HG03342 (cell line): ENCODE results near the gene MT1B.
A peak's percentile ranks its signal among the peaks of the same experiment; 100 is the strongest.
"Not testable (repeated sequence)": the region's sequence is repeated elsewhere in the genome, so short reads cannot be mapped to it uniquely, and the experiment has no call there.

Source experiments
- ATAC-seq: cut with Tn5 transposase; IDR thresholded peaks from one replicate; pipeline ENCODE4 v1.9.1; 2021; ENCODE audit warnings: mild to moderate bottlenecking, moderate library complexity; ENCODE audit not compliant: unreplicated experiment

The MT1B gene

DNA sequence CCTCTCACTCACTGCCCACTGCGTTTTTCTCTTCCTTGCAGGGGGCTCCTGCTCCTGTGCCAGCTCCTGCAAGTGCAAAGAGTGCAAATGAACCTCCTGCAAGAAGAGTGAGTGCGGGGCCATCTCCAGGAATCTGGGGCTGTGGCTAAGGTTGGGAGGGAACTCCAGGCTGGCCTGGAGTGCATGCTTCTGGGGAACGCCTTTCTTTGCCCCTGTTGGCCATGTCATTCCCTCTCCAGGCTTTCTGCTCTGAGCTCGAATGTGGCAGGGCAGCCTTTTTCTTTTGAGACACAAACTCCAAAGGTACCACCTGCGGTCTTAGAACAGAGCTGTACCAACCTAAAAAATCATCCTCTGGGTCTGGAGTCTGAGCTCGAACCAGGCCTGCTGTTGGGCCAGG is 33.5 kb upstream of the MT1B start:
- ATAC-seq = no peak

DNA sequence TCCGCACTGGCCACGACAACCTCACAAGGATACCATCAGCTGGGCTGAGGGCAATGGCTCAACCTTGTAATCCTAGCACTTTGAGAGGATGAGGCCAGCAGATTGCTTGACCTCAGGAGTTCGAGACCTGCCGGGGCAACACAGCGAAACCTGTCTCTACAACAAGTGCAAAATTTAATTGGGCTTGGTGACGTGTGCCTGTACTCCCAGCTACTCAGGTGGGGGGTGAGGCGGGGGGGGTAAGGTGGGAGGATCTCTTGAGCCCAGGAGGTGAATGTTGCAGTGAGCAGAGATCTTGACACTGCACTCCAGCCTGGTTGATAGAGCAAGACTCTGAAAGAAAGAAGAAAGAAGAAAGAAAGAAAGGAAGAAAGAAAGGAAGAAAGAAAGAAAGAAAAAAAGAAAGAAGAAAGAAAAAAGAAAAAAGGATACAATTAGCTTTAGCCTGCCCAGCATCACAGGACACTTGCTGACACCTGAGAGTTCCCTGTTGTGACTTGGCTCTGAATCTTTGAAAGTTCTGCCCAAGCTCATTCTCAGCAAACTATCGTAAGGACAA is 31.3 kb upstream of the MT1B start:
- no peak for ATAC-seq

DNA sequence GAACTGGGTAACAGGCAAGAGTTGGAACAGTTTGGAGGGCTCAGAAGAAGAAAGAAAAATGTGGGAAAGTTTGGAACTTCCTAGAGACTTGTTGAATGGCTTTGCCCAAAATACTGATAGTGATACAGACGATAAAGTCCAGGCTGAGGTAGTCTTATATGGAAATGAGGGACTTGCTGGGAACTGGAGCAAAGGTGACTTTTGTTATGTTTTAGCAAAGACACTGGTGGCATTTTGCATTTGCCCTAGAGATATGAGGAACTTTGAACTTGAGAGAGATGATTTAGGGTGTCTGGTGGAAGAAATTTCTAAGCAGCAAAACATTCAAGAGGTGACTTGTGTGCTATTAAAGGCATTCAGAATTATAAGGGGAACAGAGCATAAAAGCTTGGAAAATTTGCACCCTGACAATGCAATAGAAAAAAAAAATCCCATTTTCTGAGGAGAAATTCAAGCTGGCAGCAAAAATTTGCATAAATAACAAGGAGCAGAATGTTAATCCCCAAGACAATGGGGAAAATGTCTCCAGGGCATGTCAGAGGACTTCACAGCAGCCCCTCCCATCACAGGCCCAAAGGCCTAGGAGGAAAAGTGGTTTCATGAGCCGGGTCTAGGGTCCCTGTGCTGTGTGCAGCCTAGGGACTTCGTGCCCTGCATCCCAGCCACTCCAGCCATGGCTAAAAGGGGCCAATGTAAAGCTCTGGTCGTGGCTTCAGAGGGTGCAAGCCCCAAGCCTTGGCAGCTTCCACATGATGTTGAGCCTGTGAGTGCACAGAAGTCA is 29.8 kb upstream of the MT1B start:
- not testable (repeated sequence) for ATAC-seq

DNA sequence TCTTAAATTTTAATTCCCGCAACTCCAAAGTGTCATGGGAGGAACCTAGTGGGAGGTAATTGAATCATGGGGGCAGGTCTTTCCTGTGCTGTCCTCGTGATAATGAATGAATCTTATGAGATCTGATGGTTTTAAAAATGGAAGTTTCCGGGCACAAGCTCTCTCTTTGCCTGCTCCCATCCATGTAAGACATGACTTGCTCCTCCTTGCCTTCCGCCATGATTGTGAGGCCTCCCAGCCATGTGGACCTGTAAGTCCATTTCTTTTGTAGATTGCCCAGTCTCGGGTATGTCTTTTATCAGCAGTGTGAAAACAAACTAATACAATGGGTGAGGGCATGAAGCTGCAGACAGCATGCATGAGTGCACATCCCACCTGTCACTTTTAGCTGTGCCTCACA is 28.5 kb upstream of the MT1B start:
- ATAC-seq = not testable (repeated sequence)

DNA sequence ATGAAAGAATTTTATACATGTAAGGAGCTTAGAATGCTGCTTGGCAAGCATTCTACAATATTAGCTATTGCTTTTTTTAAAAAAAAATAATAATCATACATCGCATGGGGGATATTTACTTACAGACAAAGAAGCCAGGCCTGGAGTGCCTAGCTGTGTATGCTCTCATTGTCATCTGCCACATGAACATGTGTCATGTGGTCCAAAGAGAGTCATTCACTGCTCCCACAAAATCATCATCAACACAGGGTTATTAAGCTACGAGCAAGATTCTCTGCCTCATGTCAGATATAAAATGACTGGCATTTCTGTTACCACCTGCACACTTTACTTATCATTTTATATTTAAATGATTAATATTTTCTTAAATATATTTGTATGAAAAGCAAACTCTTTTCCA is 28.0 kb upstream of the MT1B start:
- ATAC-seq = no peak

DNA sequence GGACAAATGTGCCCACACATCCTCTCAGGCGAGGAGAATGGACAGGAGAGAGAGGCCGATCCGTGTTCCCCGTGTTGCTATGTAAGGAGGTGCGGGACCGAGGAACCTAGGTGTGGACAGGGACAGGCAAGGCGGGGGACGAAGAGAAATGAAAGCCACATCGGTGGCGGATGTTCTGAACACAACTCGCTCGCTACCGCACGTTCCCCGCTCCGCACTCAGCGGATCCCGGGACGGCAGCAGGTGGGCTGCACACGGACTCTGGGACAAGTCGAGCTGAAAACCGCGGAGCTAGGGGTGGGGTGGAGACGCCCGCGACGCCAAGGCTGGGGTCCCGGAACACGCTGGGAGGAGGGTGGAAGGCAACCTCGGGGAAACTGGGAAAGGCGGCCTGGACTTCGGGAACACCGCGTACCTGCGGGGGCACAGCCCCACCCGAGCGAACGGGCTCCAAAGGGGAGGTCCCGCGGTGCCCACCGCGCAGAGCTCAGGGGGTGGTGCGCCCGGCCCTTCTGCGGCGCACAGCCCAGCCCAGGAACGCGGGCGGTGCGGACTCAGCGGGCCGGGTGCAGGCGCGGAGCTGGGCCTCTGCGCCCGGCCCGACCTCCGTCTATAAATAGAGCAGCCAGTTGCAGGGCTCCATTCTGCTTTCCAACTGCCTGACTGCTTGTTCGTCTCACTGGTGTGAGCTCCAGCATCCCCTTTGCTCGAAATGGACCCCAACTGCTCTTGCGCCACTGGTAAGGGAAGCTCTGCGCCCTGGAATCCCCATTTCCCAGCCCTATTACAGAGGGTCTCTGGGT is 26.3 kb upstream of the MT1B start, which contains the start of gene MT1E:
MT1E (plus strand) TSS at position 642 of the 803 bp plus-strand sequence; CDS start at position 713, 71 bp downstream.
- ATAC-seq = peak; percentile 59

DNA sequence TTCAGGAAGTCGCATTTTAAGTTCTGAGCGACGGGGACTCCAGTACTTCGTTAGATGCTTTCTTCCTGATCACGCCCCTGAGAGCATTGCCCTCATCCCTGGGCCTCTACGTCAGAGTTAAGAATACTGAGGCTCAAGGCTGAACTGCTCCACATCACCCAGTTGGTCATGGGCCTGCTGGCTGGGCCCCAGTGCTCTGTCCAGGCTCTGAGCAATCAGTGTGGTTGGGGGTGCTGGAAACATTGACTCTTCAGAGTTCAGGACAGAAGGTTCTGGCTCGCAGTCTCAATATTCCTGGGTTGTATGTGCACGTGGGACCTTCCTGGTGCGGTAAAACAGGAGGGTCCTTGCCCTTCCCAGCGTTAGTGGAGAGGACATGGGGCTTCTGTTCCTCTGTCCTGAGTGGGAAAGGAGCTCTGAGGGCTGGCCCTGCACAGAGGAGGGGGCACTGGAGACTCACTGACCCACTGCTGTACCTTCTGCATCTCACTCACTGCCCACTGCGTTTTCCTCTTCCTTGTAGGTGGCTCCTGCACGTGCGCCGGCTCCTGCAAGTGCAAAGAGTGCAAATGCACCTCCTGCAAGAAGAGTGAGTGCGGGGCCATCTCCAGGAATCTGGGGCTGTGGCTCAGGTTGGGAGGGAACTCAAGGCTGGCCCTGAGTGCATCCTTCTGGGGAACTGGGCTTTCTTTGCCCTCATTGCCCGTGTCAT is 25.6 kb upstream of the MT1B start:
- no peak for ATAC-seq

DNA sequence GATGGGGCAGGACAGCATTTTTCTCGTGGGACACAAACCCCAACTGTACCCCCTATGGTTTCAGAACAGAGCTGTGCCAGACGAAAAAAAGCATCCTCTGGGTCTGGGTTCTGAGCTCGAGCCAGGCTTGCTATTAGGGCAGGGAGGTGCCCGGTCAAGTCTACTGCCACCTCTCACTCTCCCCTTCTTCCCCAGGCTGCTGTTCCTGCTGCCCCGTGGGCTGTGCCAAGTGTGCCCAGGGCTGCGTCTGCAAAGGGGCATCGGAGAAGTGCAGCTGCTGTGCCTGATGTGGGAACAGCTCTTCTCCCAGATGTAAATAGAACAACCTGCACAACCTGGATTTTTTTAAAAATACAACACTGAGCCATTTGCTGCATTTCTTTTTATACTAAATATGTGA is 25.0 kb upstream of the MT1B start:
- no peak for ATAC-seq

DNA sequence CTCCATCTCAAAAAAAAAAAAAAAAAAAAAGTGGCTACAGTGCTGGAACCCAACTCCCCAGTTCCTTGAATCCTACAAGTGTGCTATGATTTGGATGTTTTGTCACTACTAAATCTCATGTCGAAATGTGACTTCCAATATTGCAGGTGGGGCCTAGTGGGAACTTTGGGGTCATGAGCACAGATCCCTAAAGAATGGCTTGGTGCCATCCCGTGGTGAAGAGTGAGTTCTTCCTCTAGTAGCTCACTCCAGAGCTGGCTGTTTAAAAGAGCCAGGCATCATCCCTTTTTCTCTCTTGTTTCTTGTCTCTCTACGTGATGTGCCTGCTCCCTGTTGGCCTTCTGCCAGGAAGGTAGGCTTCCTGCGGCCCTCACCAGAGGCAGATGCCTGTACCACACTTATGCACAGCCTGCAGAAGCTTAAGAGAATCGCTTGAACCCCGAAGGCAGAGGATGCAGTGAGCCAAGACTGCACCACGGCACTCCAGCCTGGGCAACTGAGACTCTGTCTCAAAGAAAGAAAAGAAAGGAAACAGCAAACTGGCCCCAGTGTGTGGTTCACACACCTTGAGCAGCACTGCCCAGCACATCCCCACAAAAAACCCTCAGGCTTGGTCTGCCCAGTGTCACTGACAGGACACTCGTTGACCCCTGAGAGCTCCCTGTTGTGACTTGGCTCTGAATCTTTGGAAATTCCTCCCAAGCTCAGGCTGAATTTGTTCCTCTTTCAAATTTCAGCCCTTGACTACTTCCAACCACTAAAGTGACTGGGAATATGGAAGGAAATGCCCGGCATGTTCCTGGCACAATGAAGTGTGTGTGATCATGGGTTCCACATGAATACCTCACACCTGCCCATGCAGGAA is 23.0 kb upstream of the MT1B start:
- ATAC-seq = no peak

DNA sequence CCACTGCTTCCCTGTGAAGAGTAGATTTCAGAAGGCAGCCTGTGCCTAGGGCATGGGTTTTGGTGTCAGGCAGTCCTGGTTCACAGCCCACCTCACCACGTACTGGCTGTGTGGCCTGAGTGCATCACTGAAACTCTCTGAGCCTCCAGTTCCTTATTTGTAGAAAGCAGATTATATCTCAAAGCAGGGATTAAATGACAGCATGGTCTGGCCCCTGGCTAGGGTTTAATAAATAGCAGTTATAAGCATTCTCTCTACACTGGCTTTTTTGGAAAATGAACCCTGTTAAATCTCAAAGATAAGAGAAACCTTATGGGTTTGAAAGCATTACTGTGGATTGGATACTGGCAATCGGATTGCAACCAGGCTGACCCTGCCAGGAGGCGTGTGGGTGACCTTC is 22.2 kb upstream of the MT1B start:
- no peak for ATAC-seq

DNA sequence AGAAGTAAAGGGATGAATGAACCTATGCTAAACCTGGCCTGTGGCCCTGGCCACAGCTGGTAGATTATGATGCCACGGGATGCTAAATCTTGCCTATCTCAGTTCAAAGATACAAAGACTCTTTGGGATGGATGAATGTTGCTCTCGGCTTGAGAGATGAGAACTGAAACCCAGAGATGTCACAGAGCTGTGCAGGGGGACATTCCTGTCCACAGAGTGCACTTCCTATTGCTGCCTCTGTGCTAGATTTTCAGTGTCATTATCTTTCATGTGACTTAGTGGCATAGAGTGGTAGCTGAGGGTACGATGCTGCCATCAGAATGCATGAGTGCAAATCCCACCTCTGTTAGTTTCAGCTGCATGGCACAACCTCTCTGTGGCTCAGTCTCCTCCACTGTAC is 21.6 kb upstream of the MT1B start:
- peak; percentile 83 for ATAC-seq

DNA sequence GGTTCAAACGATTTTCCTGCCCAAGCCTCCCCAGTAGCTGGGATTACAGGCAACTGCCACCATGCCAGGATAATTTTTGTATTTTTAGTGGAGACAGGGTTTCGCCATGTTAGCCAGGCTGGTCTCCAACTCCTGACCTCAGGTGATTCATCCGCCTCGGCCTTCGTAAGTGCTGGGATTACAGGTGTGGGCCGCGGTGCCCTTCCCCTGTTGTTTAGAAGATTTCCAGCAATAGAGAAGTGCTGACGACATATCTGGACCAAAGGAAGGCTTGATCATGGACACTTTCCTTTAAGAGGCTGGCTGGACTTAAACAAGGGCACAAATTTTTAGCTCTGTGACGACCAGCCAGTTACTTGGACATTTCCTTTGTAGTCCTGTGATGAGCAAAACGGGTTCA is 20.5 kb upstream of the MT1B start:
- no peak for ATAC-seq

DNA sequence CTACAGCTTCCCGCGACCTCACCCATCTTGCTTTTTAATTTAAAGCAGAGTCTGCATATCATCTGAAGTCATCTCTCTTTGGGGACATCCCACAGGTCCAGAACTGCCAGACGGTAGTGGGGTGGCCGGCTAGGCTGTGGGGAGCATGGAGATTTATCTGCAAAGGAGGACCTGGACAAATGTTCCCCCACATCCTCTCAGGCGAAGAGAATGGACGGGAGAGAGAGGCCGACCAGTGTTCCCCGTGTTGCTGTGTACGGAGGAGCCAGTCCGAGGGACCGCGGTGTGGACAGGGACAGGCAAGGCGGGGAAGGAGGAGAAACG is 19.9 kb upstream of the MT1B start:
- ATAC-seq = no peak

DNA sequence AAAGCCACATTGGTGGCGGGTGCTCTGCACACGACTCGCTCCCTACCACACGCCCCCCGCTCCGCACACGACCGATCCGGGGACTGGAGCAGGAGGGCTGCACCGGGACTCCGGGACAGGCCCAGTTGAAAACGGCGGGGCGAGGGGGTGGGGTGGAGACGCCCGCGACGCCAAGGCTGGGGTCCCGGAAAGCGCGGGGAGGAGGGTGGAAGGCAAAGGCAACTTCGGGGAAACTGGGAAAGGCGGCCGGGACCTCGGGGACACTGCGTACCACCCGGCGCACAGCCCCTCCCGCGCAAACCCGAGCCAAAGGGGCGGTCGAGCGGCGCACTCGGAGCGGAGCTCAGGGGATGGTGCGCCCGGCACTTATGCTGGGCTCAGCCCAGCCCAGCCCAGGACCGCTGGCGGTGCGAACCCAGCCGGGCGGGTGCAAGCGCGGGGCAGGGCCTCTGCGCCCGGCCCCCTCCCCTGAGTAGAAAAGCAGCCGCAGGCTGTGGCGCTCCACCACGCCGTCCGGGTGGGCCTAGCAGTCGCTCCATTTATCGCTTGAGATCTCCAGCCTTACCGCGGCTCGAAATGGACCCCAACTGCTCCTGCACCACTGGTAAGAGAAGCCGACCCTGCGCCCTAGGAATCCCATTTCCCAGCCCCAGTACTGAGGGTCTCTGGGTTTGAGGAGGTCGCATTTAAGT is 19.4 kb upstream of the MT1B start, which contains the start of gene MT1M:
MT1M (plus strand) TSS at position 504 of the 692 bp plus-strand sequence; CDS start at position 577, 73 bp downstream.
- no peak for ATAC-seq

DNA sequence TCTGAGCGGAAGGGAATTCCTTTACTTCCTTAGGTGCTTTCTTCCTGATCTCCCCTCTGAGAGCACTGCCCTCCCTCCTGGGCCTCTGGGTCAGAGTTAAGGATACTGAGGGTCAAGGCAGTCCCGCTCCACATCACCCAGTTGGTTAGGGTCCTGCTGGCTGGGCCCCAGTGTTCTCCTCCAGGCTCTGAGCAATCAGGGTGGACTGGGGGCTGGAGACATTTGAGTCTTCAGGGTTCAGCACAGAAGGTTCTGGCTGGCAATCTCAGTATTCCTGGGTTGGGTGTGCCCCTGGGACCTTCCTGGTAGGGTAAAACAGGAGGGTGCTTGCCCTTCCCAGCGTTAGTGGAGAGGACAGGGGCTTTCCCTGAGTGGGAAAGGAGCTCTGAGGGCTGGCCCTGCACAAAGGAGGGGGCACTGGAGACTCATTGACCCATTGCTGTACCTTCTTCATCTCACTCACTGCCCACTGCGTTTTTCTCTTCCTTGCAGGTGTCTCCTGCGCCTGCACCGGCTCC is 18.8 kb upstream of the MT1B start:
- ATAC-seq = no peak

DNA sequence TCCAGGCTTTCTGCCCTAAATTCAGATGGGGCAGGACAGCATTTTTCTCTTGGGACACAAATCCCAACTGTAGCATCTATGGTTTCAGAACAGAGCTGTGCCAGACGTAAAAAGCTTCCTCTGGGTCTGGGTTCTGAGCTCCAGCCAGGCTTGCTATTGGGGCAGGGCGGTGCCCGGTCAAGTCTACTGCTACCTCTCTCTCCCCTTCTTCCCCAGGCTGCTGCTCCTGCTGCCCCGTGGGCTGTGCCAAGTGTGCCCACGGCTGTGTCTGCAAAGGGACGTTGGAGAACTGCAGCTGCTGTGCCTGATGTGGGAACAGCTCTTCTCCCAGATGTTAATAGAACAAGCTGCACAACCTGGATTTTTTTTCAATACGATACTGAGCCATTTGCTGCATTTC is 18.2 kb upstream of the MT1B start:
- ATAC-seq = no peak

DNA sequence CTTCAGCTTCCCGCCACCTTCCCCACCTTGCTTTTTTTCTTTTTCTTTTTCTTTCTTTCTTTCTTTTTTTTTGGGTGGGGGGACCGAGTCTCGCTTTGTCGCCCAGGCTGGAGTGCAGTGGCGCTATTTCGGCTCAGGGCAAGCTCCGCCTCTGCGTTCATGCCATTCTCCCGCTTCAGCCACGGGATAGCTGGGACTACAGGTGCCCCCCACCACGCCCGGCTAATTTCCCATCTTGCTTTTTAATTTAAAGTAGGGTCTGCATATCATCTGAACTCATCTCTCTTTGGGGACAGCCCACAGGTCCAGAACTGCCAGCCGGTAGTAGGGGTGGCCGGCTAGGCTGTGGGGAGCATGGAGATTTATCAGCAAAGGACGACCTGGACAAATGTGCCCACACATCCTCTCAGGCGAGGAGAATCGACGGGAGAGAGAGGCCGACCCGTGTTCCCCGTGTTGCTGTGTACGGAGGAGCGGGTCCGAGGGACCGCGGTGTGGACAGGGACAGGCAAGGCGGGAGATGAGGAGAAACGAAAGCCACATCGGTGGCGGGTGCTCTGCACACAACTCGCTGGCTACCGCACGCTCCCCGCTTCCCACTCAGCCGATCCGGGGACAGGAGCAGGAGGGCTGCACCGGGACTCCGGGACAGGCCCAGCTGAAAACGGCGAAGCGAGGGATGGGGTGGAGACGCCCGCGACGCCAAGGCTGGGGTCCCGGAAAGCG is 16.8 kb upstream of the MT1B start:
- no peak for ATAC-seq

DNA sequence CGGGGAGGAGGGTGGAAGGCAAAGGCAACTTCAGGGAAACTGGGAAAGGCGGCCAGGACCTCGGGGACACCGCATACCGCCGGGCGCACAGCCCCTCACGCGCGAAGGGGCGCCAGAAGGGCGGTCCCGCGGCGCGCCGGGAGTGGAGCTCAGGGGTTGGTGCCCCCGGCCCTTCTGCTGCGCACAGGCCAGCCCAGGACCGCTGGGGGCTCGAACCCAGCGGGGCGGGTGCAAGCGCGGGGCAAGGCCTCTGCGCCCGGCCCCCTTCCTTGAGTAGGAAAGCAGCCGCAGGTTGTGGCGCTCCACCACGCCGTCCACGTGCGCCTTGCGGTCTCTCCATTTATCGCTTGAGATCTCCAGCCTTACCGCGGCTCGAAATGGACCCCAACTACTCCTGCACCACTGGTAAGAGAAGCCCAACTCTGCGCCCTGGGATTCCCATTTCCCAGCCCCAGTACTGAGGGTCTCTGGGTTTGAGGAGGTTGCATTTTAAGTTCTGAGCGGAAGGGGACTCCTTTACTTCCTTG is 16.2 kb upstream of the MT1B start:
- ATAC-seq = no peak
